ENCODE results near the gene ECT2.

DNA sequence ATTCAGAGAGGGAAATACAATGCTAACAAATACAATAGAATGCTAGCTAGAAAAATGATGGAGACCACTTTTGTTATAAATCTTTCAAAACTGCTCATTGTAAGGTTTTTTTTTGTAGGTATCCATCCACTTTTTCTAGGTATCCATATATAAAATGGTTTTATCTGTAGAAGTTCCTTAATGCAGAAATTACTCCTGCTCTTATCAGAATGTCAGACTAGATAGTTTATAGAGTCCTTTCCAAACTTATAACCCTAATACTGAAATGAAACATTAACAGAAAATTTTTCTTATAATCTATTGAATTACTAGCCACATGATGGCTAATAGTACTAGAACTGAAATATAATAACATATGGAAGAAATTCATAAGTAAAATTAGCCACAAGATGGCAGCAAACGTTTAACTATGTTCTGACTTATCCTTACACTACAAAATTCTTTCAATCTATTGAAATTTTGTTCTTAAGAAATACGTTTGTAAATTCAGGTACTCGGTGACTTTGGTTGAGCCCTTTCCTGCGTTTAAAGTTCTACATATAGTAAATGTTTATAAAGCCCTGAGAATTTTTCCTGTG, 58.5 kb downstream of the ECT2 start:
- TF ChIP-seq TEAD4 (IDR thresholded peaks at IDR 0.05; ENCODE audit: low read depth, low read length) (no peak), TAF1 (IDR thresholded peaks at IDR 0.05; ENCODE audit: low read depth, low read length) (no peak), SIRT6 (IDR thresholded peaks at IDR 0.05; ENCODE audit: low read length) (no peak), POU5F1 (IDR thresholded peaks at IDR 0.05; ENCODE audit: low read depth, low read length) (no peak), POLR2AphosphoS5 (IDR thresholded peaks at IDR 0.05; ENCODE audit: low read depth, low read length) (no peak), EP300 (IDR thresholded peaks at IDR 0.05; ENCODE audit: borderline replicate concordance in 1 of 2, low read depth in 2 of 2, low read length in 2 of 2) (no peak), POLR2A (IDR thresholded peaks at IDR 0.05; ENCODE audit: control extremely low read depth in 1 of 2, low read depth in 2 of 2, low read length in 2 of 2) (no peak)
- TF ChIP-seq, protein P1, sequence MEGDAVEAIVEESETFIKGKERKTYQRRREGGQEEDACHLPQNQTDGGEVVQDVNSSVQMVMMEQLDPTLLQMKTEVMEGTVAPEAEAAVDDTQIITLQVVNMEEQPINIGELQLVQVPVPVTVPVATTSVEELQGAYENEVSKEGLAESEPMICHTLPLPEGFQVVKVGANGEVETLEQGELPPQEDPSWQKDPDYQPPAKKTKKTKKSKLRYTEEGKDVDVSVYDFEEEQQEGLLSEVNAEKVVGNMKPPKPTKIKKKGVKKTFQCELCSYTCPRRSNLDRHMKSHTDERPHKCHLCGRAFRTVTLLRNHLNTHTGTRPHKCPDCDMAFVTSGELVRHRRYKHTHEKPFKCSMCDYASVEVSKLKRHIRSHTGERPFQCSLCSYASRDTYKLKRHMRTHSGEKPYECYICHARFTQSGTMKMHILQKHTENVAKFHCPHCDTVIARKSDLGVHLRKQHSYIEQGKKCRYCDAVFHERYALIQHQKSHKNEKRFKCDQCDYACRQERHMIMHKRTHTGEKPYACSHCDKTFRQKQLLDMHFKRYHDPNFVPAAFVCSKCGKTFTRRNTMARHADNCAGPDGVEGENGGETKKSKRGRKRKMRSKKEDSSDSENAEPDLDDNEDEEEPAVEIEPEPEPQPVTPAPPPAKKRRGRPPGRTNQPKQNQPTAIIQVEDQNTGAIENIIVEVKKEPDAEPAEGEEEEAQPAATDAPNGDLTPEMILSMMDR (IDR thresholded peaks at IDR 0.05; ENCODE audit: control extremely low read depth in 1 of 3, insufficient read depth in 1 of 3, low read depth in 1 of 3, low read length in 3 of 3) = no peak
- TF ChIP-seq, protein P2, sequence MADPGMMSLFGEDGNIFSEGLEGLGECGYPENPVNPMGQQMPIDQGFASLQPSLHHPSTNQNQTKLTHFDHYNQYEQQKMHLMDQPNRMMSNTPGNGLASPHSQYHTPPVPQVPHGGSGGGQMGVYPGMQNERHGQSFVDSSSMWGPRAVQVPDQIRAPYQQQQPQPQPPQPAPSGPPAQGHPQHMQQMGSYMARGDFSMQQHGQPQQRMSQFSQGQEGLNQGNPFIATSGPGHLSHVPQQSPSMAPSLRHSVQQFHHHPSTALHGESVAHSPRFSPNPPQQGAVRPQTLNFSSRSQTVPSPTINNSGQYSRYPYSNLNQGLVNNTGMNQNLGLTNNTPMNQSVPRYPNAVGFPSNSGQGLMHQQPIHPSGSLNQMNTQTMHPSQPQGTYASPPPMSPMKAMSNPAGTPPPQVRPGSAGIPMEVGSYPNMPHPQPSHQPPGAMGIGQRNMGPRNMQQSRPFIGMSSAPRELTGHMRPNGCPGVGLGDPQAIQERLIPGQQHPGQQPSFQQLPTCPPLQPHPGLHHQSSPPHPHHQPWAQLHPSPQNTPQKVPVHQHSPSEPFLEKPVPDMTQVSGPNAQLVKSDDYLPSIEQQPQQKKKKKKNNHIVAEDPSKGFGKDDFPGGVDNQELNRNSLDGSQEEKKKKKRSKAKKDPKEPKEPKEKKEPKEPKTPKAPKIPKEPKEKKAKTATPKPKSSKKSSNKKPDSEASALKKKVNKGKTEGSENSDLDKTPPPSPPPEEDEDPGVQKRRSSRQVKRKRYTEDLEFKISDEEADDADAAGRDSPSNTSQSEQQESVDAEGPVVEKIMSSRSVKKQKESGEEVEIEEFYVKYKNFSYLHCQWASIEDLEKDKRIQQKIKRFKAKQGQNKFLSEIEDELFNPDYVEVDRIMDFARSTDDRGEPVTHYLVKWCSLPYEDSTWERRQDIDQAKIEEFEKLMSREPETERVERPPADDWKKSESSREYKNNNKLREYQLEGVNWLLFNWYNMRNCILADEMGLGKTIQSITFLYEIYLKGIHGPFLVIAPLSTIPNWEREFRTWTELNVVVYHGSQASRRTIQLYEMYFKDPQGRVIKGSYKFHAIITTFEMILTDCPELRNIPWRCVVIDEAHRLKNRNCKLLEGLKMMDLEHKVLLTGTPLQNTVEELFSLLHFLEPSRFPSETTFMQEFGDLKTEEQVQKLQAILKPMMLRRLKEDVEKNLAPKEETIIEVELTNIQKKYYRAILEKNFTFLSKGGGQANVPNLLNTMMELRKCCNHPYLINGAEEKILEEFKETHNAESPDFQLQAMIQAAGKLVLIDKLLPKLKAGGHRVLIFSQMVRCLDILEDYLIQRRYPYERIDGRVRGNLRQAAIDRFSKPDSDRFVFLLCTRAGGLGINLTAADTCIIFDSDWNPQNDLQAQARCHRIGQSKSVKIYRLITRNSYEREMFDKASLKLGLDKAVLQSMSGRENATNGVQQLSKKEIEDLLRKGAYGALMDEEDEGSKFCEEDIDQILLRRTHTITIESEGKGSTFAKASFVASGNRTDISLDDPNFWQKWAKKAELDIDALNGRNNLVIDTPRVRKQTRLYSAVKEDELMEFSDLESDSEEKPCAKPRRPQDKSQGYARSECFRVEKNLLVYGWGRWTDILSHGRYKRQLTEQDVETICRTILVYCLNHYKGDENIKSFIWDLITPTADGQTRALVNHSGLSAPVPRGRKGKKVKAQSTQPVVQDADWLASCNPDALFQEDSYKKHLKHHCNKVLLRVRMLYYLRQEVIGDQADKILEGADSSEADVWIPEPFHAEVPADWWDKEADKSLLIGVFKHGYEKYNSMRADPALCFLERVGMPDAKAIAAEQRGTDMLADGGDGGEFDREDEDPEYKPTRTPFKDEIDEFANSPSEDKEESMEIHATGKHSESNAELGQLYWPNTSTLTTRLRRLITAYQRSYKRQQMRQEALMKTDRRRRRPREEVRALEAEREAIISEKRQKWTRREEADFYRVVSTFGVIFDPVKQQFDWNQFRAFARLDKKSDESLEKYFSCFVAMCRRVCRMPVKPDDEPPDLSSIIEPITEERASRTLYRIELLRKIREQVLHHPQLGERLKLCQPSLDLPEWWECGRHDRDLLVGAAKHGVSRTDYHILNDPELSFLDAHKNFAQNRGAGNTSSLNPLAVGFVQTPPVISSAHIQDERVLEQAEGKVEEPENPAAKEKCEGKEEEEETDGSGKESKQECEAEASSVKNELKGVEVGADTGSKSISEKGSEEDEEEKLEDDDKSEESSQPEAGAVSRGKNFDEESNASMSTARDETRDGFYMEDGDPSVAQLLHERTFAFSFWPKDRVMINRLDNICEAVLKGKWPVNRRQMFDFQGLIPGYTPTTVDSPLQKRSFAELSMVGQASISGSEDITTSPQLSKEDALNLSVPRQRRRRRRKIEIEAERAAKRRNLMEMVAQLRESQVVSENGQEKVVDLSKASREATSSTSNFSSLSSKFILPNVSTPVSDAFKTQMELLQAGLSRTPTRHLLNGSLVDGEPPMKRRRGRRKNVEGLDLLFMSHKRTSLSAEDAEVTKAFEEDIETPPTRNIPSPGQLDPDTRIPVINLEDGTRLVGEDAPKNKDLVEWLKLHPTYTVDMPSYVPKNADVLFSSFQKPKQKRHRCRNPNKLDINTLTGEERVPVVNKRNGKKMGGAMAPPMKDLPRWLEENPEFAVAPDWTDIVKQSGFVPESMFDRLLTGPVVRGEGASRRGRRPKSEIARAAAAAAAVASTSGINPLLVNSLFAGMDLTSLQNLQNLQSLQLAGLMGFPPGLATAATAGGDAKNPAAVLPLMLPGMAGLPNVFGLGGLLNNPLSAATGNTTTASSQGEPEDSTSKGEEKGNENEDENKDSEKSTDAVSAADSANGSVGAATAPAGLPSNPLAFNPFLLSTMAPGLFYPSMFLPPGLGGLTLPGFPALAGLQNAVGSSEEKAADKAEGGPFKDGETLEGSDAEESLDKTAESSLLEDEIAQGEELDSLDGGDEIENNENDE (IDR thresholded peaks at IDR 0.05; ENCODE audit: insufficient replicate concordance, low read length) = no peak
- TF ChIP-seq, protein P3, sequence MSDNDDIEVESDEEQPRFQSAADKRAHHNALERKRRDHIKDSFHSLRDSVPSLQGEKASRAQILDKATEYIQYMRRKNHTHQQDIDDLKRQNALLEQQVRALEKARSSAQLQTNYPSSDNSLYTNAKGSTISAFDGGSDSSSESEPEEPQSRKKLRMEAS (IDR thresholded peaks at IDR 0.05) = no peak
